Peyer's patch (tissue), 4 donors: ENCODE results near the gene AKAP13.

ENCODE experiments used
- POLR2A ChIP-seq, 2 donors: fragments of 450-650 bp; IDR thresholded peaks; one replicate each; pipeline ENCODE4 v1.5.1; 2017; ENCODE audit warnings: antibody characterized with exemption in 2 of 2, mild to moderate bottlenecking in 2 of 2, moderate library complexity in 2 of 2
- TF ChIP-seq, protein P1 (sequence below), 6 experiments: fragments of 450-650 bp in 4 of 6; fragments of 200-600 bp in 2 of 6; sonication (generic) in 1 of 6; IDR thresholded peaks; one replicate each; pipeline ENCODE4 v1.5.1; 2017 to 2019; ENCODE audit warnings: antibody characterized with exemption in 6 of 6, mild to moderate bottlenecking in 3 of 6, moderate library complexity in 1 of 6

DNA sequence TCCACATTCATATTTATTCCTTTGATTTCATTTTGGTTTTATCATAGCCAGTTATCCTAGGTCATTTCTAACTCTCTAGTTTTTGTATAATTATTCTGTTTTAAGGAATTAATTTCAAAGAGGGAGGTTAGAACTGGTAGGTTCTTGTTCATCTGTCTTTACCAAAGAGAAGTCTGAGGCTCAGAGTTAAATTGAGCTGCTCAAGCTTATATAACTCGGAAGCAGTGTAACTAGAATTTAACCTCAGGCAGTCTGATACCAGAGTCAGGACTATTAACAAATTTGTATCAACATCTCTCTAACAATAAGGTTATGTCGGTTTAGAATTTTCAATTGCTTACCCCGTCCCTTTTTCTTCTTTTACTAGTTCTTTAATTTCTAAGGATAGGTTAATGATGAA is 84.1 kb downstream of the AKAP13 start:
- TF ChIP-seq, protein P1, sequence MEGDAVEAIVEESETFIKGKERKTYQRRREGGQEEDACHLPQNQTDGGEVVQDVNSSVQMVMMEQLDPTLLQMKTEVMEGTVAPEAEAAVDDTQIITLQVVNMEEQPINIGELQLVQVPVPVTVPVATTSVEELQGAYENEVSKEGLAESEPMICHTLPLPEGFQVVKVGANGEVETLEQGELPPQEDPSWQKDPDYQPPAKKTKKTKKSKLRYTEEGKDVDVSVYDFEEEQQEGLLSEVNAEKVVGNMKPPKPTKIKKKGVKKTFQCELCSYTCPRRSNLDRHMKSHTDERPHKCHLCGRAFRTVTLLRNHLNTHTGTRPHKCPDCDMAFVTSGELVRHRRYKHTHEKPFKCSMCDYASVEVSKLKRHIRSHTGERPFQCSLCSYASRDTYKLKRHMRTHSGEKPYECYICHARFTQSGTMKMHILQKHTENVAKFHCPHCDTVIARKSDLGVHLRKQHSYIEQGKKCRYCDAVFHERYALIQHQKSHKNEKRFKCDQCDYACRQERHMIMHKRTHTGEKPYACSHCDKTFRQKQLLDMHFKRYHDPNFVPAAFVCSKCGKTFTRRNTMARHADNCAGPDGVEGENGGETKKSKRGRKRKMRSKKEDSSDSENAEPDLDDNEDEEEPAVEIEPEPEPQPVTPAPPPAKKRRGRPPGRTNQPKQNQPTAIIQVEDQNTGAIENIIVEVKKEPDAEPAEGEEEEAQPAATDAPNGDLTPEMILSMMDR (IDR thresholded peaks at IDR 0.05) = no peak
- no peak for TF ChIP-seq POLR2A (IDR thresholded peaks at IDR 0.05)
